Fibroblast of lung (primary cell): ENCODE results near the gene POC5. TPM values are rescaled to one million over a fixed set of nuclear protein-coding genes. Genes with fewer than 3 reads are reported as not detected.

Source experiments
- DNase-seq, 2 donors: peaks; one replicate each; pipeline versions ENCODE4 v3.0.0 to v3.0.0-alpha.2; 2010; ENCODE audit warnings: low read depth in 2 of 2
- H2AFZ ChIP-seq: 2 replicates; pipeline ENCODE4 v1.5.1; 2012; ENCODE audit warnings: low read length, control low read depth, inconsistent platforms
- H3K27ac ChIP-seq: 2 replicates; pipeline ENCODE4 v1.5.1; 2011; ENCODE audit warnings: low read length, control low read depth; ENCODE audit not compliant: insufficient read depth
- H3K27me3 ChIP-seq: 2 replicates; pipeline ENCODE4 v1.5.1; 2011; ENCODE audit warnings: mild to moderate bottlenecking, low read length; ENCODE audit not compliant: control insufficient read depth, insufficient read depth
- H3K36me3 ChIP-seq: 2 replicates; pipeline ENCODE4 v1.5.1; 2011; ENCODE audit warnings: low read length; ENCODE audit not compliant: control insufficient read depth, insufficient read depth
- H3K4me1 ChIP-seq: 2 replicates; pipeline ENCODE4 v1.5.1; 2011; ENCODE audit warnings: low read length; ENCODE audit not compliant: control insufficient read depth, insufficient read depth; ENCODE audit errors: extremely low read depth
- H3K4me2 ChIP-seq: 2 replicates; pipeline ENCODE4 v1.5.1; 2011; ENCODE audit warnings: low read length, control low read depth; ENCODE audit not compliant: insufficient read depth; ENCODE audit errors: extremely low read depth
- H3K4me3 ChIP-seq, 4 experiments: fragments of 200-600 bp in 1 of 4; sonication (generic) in 1 of 4; replicated peaks in 1 of 4; 2 replicates each; pipeline ENCODE4 v1.5.1; 2011 to 2016; ENCODE audit warnings: low read length in 4 of 4, low read depth in 3 of 4, mild to moderate bottlenecking in 3 of 4, control low read depth in 2 of 4, inconsistent platforms in 1 of 4, mixed read lengths in 1 of 4; ENCODE audit not compliant: insufficient read depth in 1 of 4; ENCODE audit errors: control extremely low read depth in 1 of 4
- H3K79me2 ChIP-seq: 2 replicates; pipeline ENCODE4 v1.5.1; 2012; ENCODE audit warnings: mild to moderate bottlenecking, low read length, inconsistent platforms; ENCODE audit not compliant: control insufficient read depth, insufficient read depth
- H3K9ac ChIP-seq: 2 replicates; pipeline ENCODE4 v1.5.1; 2011; ENCODE audit warnings: mild to moderate bottlenecking, low read length, control low read depth; ENCODE audit not compliant: insufficient read depth
- H3K9me3 ChIP-seq: 2 replicates; pipeline ENCODE4 v1.5.1; 2012; ENCODE audit warnings: low read depth, low read length; ENCODE audit not compliant: control insufficient read depth, insufficient read depth
- H4K20me1 ChIP-seq: 2 replicates; pipeline ENCODE4 v1.5.1; 2011; ENCODE audit warnings: low read length; ENCODE audit not compliant: control insufficient read depth, insufficient read depth; ENCODE audit errors: extremely low read depth
- EZH2 ChIP-seq: IDR thresholded peaks from 2 replicates; pipeline ENCODE4 v1.5.1; 2012; ENCODE audit warnings: low read length, control low read depth, mild to moderate bottlenecking; ENCODE audit errors: missing control alignments
- polyA plus RNA-seq, 2 donors: library from polyadenylated mRNA; depleted of rRNA in 1 of 2; stranded (reverse) in 1 of 2; unstranded in 1 of 2; fragments of >200 nt; gene quantifications; 2 replicates each; pipeline ENCODE4 v1.2.1, GENCODE V29; 2011 to 2012; ENCODE audit warnings: missing spikeins in 1 of 2
- total RNA-seq: library from RNA; depleted of rRNA; stranded (reverse); fragments of >200 nt; gene quantifications from 2 replicates; pipeline ENCODE4 v1.2.1, GENCODE V29; 2014
- TF ChIP-seq, protein P1 (sequence below), 2 donors: IDR thresholded peaks in 1 of 2; conservative IDR thresholded peaks in 1 of 2; 1 replicate in 1 of 2; 2 replicates in 1 of 2; pipeline ENCODE4 v1.5.1; 2011 to 2012; ENCODE audit warnings: low read length in 2 of 2, control low read depth in 1 of 2, inconsistent platforms in 1 of 2, low read depth in 1 of 2, mild to moderate bottlenecking in 1 of 2

POC5 gene
- total and polyA plus RNA-seq, 2 donors (not counting 1 experiment from before 2014, with no cell fraction given) = 9.2 to 17.0 TPM

DNA sequence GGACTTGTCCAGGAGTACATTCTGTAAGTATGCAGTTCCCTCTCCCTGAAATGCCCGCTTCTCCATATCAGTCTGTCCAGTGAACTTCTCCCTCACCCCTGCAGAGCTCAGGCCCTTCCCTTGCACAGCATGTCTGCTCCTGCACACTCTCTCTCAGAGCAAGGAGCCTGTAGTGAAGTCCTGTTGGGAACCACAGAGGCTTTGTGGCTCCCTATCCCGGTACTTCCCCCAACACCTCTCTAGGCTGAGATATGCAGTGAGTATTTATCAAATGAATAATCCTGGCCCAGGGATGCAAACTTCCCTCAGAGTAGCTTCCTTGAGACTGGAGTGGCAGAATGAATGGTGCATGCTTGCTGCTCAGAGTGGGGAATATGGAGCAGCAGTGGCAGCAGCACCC, 48.8 kb downstream of the POC5 start:
- TF ChIP-seq EZH2 = no peak
- TF ChIP-seq, protein P1, sequence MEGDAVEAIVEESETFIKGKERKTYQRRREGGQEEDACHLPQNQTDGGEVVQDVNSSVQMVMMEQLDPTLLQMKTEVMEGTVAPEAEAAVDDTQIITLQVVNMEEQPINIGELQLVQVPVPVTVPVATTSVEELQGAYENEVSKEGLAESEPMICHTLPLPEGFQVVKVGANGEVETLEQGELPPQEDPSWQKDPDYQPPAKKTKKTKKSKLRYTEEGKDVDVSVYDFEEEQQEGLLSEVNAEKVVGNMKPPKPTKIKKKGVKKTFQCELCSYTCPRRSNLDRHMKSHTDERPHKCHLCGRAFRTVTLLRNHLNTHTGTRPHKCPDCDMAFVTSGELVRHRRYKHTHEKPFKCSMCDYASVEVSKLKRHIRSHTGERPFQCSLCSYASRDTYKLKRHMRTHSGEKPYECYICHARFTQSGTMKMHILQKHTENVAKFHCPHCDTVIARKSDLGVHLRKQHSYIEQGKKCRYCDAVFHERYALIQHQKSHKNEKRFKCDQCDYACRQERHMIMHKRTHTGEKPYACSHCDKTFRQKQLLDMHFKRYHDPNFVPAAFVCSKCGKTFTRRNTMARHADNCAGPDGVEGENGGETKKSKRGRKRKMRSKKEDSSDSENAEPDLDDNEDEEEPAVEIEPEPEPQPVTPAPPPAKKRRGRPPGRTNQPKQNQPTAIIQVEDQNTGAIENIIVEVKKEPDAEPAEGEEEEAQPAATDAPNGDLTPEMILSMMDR (conservative IDR thresholded peaks at IDR 0.05 in 1 of 2, IDR thresholded peaks at IDR 0.05 in 1 of 2; ENCODE audit: low read depth in 1 of 2, low read length in 2 of 2) = no peak
- Histone ChIP-seq H3K9ac (no peak overlapping the region), H3K79me2 (no peaks in the 10 kb centered on the region), H3K27ac (no peak overlapping the region), H3K4me3 (no peak overlapping the region), H3K4me1 (no peaks in the 10 kb centered on the region), H3K4me2 (no peak overlapping the region), H3K27me3 (no peaks in the 10 kb centered on the region), H3K9me3 (no peaks in the 10 kb centered on the region), H4K20me1 (no peaks in the 10 kb centered on the region), H3K36me3 (no peaks in the 10 kb centered on the region), H2AFZ (no peak overlapping the region)
- peak in 1 of 2 donors; percentile 17 for DNase-seq

DNA sequence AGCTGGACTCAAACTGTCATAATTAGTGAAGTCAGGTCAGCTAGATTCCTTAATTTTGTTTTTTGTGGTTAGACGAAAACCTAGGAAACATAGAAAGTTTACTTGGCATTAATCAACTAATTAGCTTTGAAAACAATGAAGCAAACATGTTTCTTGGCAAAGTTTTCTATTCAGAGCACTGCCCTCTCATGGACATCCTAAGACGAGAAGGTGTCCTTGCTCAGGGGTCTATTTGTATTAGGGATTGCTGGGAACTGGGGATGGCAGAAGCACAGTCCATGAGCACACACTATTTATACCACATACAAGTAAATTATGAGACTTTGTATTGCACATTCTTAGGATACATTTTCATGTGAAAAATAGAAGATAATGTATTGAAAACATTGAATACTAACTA, 49.7 kb downstream of the POC5 start:
- H3K79me2 ChIP-seq = no peaks in the 10 kb centered on the region
- no peak overlapping the region for H3K4me2 ChIP-seq
- no peak for TF ChIP-seq EZH2
- TF ChIP-seq, protein P1 (conservative IDR thresholded peaks at IDR 0.05 in 1 of 2, IDR thresholded peaks at IDR 0.05 in 1 of 2; ENCODE audit: low read depth in 1 of 2, low read length in 2 of 2) = peak in 1 of 2 donors; percentile 15
- no peak overlapping the region for H3K27ac ChIP-seq
- no peaks in the 10 kb centered on the region for H3K27me3 ChIP-seq
- H3K4me3 ChIP-seq = no peak overlapping the region
- no peaks in the 10 kb centered on the region for H3K9me3 ChIP-seq
- no peaks in the 10 kb centered on the region for H4K20me1 ChIP-seq
- no peak for DNase-seq
- no peak overlapping the region for H2AFZ ChIP-seq
- no peak overlapping the region for H3K9ac ChIP-seq
- no peaks in the 10 kb centered on the region for H3K4me1 ChIP-seq
- no peaks in the 10 kb centered on the region for H3K36me3 ChIP-seq

DNA sequence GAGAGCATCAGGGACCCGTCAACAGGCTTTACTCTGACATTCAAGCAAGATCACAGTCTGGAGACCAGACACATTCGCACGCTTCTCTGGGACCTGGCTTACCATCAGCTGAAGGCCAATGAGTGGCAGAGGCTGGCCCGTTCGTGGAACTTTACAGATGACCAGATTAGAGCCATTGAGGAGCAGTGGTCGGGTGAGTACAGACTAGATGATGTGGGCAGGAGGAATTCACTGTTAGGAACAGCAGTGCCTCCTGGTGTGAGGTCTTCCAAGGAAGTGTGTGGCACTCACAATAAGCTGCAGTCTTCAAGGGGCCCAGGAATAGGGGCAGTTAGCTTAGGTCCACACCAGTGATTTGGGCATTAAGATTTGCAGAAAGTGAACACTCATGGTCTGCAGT, 50.4 kb downstream of the POC5 start:
- Histone ChIP-seq H3K4me1 (no peaks in the 10 kb centered on the region), H3K27me3 (no peaks in the 10 kb centered on the region), H3K9ac (no peak overlapping the region), H3K9me3 (no peaks in the 10 kb centered on the region), H3K79me2 (no peaks in the 10 kb centered on the region), H3K36me3 (no peaks in the 10 kb centered on the region), H4K20me1 (no peaks in the 10 kb centered on the region), H3K4me3 (no peak overlapping the region), H3K4me2 (no peak overlapping the region), H2AFZ (no peak overlapping the region), H3K27ac (no peak overlapping the region)
- peak in 1 of 2 donors; percentile 4 for DNase-seq
- TF ChIP-seq, protein P1 (conservative IDR thresholded peaks at IDR 0.05 in 1 of 2, IDR thresholded peaks at IDR 0.05 in 1 of 2; ENCODE audit: low read depth in 1 of 2, low read length in 2 of 2) = no peak
- no peak for TF ChIP-seq EZH2
